ENCODE measurements around the gene TRMT6. TPM values are rescaled to one million over a fixed set of nuclear protein-coding genes. Genes with fewer than 3 reads are reported as not detected.

The TRMT6 gene
- total and polyA plus RNA-seq, 4 donors, result 5.5 to 17.0 (median 10.8) TPM

GRCh38 chr20:5977975-5978374, 27.6 kb upstream of the TRMT6 start:
- ATAC-seq (ENCODE audit: insufficient read depth, low FRiP score) (no peak), DNase-seq (no peak)
- TF ChIP-seq CTCF (IDR thresholded peaks at IDR 0.05; ENCODE audit: control extremely low read depth, extremely low read depth), result no peak
- H3K27ac ChIP-seq (ENCODE audit: low read depth in 1 of 2, low read length in 1 of 2), result no peak overlapping the region
- no peaks in the 10 kb centered on the region for H3K27me3 ChIP-seq (ENCODE audit: control insufficient read depth in 3 of 3, insufficient read depth in 3 of 3, low read length in 2 of 3)
- H3K4me3 ChIP-seq, result no peak overlapping the region
- H3K9me3 ChIP-seq (ENCODE audit: control insufficient read depth in 4 of 4, insufficient read depth in 3 of 4, low read length in 3 of 4), result no peaks in the 10 kb centered on the region
- WGBS, 2 donors, result 98 to 100% methylated on average over 1 of the region's 1 CpG
- no peaks in the 10 kb centered on the region for H3K4me1 ChIP-seq (ENCODE audit: control insufficient read depth in 5 of 5, insufficient read depth in 5 of 5, low read length in 5 of 5)
- no peak overlapping the region for H3K9ac ChIP-seq (ENCODE audit: insufficient read depth in 1 of 2, low read length in 2 of 2)
- H3K36me3 ChIP-seq (ENCODE audit: control insufficient read depth in 4 of 4, insufficient read depth in 4 of 4, low read length in 4 of 4), result peaks cover 4 to 14% (median 8%) of the 10 kb centered on the region in 4 donors

- 78 to 91% methylated on average over 2 of the region's 2 CpGs for WGBS, 2 donors
- TF ChIP-seq CTCF (IDR thresholded peaks at IDR 0.05; ENCODE audit: control extremely low read depth, extremely low read depth), result no peak
- DNase-seq (no peak), ATAC-seq (ENCODE audit: insufficient read depth, low FRiP score) (no peak)
- H3K27ac ChIP-seq (ENCODE audit: low read depth in 1 of 2, low read length in 1 of 2), result no peak overlapping the region
- peaks cover 4 to 14% (median 8%) of the 10 kb centered on the region in 4 donors for H3K36me3 ChIP-seq (ENCODE audit: control insufficient read depth in 4 of 4, insufficient read depth in 4 of 4, low read length in 4 of 4)
- H3K4me1 ChIP-seq (ENCODE audit: control insufficient read depth in 5 of 5, insufficient read depth in 5 of 5, low read length in 5 of 5), result no peaks in the 10 kb centered on the region
- no peak overlapping the region for H3K4me3 ChIP-seq
- no peaks in the 10 kb centered on the region for H3K27me3 ChIP-seq (ENCODE audit: control insufficient read depth in 3 of 3, insufficient read depth in 3 of 3, low read length in 2 of 3)
- H3K9ac ChIP-seq (ENCODE audit: insufficient read depth in 1 of 2, low read length in 2 of 2), result no peak overlapping the region
- H3K9me3 ChIP-seq (ENCODE audit: control insufficient read depth in 4 of 4, insufficient read depth in 3 of 4, low read length in 3 of 4), result no peaks in the 10 kb centered on the region
These were observed 26.9 kb upstream of the TRMT6 start for GRCh38 chr20:5977223-5977622.

- WGBS, 2 donors, result 75 to 94% methylated on average over 2 of the region's 2 CpGs
- no peak for DNase-seq
- ATAC-seq (ENCODE audit: insufficient read depth, low FRiP score), result no peak
- Histone ChIP-seq H3K9me3 (ENCODE audit: control insufficient read depth in 4 of 4, insufficient read depth in 3 of 4, low read length in 3 of 4) (no peaks in the 10 kb centered on the region), H3K27ac (ENCODE audit: low read depth in 1 of 2, low read length in 1 of 2) (no peak overlapping the region), H3K36me3 (ENCODE audit: control insufficient read depth in 4 of 4, insufficient read depth in 4 of 4, low read length in 4 of 4) (peaks cover 4 to 16% (median 8%) of the 10 kb centered on the region in 4 donors), H3K27me3 (ENCODE audit: control insufficient read depth in 3 of 3, insufficient read depth in 3 of 3, low read length in 2 of 3) (no peaks in the 10 kb centered on the region), H3K4me1 (ENCODE audit: control insufficient read depth in 5 of 5, insufficient read depth in 5 of 5, low read length in 5 of 5) (no peaks in the 10 kb centered on the region), H3K9ac (ENCODE audit: insufficient read depth in 1 of 2, low read length in 2 of 2) (no peak overlapping the region), H3K4me3 (no peak overlapping the region)
- TF ChIP-seq CTCF (IDR thresholded peaks at IDR 0.05; ENCODE audit: control extremely low read depth, extremely low read depth), result no peak
These were observed 25.4 kb upstream of the TRMT6 start for GRCh38 chr20:5975778-5976177.

- no peaks in the 10 kb centered on the region for H3K9me3 ChIP-seq (ENCODE audit: control insufficient read depth in 4 of 4, insufficient read depth in 3 of 4, low read length in 3 of 4)
- DNase-seq (no peak), ATAC-seq (ENCODE audit: insufficient read depth, low FRiP score) (no peak)
- 97 to 100% methylated on average over 1 of the region's 1 CpG for WGBS, 2 donors
- no peaks in the 10 kb centered on the region for H3K27me3 ChIP-seq (ENCODE audit: control insufficient read depth in 3 of 3, insufficient read depth in 3 of 3, low read length in 2 of 3)
- TF ChIP-seq CTCF (IDR thresholded peaks at IDR 0.05; ENCODE audit: control extremely low read depth, extremely low read depth), result no peak
- no peak overlapping the region for H3K4me3 ChIP-seq
- H3K36me3 ChIP-seq (ENCODE audit: control insufficient read depth in 4 of 4, insufficient read depth in 4 of 4, low read length in 4 of 4), result peaks cover 6 to 14% (median 10%) of the 10 kb centered on the region in 4 donors
- no peak overlapping the region for H3K27ac ChIP-seq (ENCODE audit: low read depth in 1 of 2, low read length in 1 of 2)
- H3K9ac ChIP-seq (ENCODE audit: insufficient read depth in 1 of 2, low read length in 2 of 2), result no peak overlapping the region
- no peaks in the 10 kb centered on the region for H3K4me1 ChIP-seq (ENCODE audit: control insufficient read depth in 5 of 5, insufficient read depth in 5 of 5, low read length in 5 of 5)
These were observed 24.2 kb upstream of the TRMT6 start for GRCh38 chr20:5974531-5974930.

Data from lung (tissue), 12 donors.